NB4 (cell line): ENCODE results near the gene COA8.

ENCODE experiments used
- MYC ChIP-seq: IDR thresholded peaks from 2 replicates; pipeline ENCODE4 v1.6.1; 2011; ENCODE audit warnings: low read depth, low read length
- POLR2A ChIP-seq: IDR thresholded peaks from 2 replicates; pipeline ENCODE4 v1.6.1; 2011; ENCODE audit warnings: mild to moderate bottlenecking; ENCODE audit not compliant: insufficient read length; ENCODE audit errors: extremely low read depth

DNA sequence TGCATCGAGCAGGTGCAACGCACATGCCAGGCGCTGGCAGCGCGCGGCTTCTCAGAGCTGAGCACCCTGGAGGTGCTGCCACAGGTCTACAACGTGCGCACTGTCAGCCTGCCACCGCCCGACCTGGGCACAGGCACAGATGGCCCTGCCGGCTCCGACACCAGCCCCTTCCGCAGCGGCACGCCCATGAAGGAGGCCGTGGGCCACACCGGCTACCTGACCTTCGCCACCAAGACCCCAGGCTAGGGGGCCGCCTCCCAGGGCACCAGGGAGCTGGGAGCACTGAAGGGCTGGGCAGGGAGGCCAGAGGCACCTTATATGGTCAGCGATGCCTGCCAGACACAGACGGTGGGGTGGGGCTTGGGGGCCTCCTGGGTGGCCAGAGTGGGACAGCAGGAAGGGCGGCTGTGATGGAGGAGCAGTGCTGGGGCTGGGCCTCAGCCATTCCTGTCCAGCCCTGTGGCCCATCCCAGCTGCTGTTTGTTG lies 28.1 kb upstream of the COA8 start:
- TF ChIP-seq MYC (no peak), POLR2A (no peak)
